ENCODE results near the gene GOLIM4.
"Not testable (repeated sequence)": the region's sequence is repeated elsewhere in the genome, so short reads cannot be mapped to it uniquely, and the experiment has no call there.

Gene GOLIM4

GRCh38 chr3:168095611-168096209, at the start of gene GOLIM4:
Gene GOLIM4, minus strand, starts transcription at chr3:168095924. Its CDS starts 639 bp downstream, at chr3:168095285.
- DNase-seq (ENCODE audit: low spot score) = peak; percentile 98

DNA sequence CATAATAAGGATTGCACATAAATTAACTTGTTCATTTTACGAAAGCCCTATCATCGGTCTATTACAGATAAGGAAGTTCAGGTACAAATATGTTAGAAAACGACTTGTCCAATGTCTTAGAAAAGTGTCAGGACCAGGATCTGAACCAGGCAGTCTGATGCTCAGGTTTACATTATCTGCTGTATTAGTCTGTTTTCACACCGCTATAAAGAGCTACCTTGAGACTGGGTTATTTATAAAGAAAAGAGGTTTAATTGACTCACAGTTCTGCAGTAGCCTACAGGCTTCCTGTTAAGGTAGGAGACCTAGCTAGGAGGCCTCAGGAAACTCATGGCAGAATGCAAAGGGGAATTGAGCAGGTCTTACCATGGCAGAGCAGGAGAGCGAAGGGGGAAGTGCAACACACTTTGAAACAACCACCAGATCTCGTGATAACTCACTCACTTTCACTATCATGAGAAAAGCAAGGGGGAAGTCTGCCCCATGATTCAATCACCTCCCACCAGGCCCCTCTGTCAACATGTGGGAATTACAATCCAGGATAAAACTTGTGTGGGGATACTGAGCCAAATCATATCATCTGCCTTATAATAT, 45.8 kb upstream of the GOLIM4 start:
- DNase-seq (ENCODE audit: low spot score) = no peak

DNA sequence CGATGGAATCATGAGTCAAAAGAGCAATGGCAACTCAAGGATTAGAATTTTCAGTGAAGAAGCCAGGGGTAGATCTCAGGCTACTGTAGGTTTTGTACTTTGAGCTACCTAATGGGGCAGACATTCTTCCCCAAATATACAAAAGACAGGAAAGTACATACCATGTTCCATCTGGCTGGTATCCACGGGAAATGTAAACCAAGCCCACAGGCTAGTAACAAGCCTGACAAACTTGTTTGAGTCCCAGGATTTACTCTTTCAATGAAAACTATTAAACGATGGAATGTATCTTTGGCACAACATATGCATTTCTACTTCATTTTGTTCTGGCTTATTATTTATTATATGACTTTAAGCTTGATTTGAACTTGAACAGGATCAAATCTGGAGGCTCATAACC, 44.2 kb upstream of the GOLIM4 start:
- DNase-seq (ENCODE audit: low spot score) = no peak

GRCh38 chr3:168138421-168138820, 42.7 kb upstream of the GOLIM4 start:
- no peak for DNase-seq (ENCODE audit: low spot score)

GRCh38 chr3:168134931-168135330, 39.2 kb upstream of the GOLIM4 start:
- DNase-seq (ENCODE audit: low spot score) = peak; percentile 47

GRCh38 chr3:168130250-168130649, 34.5 kb upstream of the GOLIM4 start:
- DNase-seq (ENCODE audit: low spot score) = not testable (repeated sequence)

- not testable (repeated sequence) for DNase-seq (ENCODE audit: low spot score)
Observed at GRCh38 chr3:168128463-168128862, 32.7 kb upstream of the GOLIM4 start.

DNA sequence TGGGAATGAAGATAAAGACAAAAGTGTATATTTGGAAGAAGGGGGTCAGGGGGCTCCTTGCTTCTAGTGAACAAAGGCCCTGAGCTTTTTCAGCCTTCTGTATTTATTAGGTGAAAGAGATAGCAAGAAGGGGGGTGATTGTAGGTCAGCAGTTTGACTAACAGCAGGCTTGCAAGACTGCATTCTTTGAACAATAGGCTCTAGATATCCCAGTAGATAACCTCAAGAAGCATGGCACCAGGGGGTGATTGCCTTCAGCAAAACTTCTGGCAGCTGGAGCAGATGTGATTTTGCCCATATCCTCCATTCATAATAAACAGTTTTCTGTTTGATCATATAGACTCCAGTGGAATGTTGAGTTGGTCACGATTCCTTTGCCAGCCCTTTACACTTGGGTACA, 31.7 kb upstream of the GOLIM4 start:
- DNase-seq (ENCODE audit: low spot score) = no peak

DNA sequence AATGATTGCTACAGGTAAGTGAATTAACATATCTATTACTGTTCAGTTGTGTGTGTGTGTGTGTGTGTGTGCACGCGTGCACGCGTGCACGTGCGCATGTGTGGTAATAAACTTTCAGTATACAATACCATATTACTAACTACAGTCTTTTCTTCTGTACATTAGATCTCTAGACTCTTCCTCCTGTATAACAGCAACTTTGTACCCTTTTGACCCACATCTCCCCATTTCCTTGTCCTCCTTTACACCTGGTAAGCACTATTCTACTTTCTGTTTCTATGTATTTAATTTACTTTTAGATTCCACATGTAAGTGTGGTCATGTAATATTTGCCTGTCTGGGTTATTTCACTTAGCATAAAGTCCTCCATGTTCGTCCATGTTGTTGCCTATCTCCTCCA, 29.1 kb upstream of the GOLIM4 start:
- DNase-seq (ENCODE audit: low spot score) = no peak

DNA sequence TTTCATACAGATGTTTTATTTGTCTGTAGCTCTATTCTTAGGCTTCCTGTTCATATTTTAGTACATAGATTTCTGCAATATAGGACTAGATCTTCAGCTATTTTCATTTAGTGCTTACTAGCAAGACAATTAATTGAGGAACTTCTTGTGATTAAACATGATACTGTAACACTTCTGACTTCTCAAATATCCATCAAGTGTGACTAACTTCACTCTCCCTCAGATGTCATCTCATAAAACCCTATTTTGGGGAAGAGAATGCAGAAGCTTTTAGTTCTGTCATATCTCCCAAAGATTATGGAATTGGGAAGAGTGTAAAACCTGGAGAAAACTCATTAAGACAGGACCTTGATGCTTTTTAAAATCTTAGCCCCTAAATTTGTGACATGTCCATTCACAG, 28.6 kb upstream of the GOLIM4 start:
- DNase-seq (ENCODE audit: low spot score) = no peak

GRCh38 chr3:168123201-168124176, 27.8 kb upstream of the GOLIM4 start:
- no peak for DNase-seq (ENCODE audit: low spot score)

- no peak for DNase-seq (ENCODE audit: low spot score)
Observed at GRCh38 chr3:168121184-168122017, 25.7 kb upstream of the GOLIM4 start.

GRCh38 chr3:168117853-168118313, 22.2 kb upstream of the GOLIM4 start:
- DNase-seq (ENCODE audit: low spot score) = peak; percentile 29

DNA sequence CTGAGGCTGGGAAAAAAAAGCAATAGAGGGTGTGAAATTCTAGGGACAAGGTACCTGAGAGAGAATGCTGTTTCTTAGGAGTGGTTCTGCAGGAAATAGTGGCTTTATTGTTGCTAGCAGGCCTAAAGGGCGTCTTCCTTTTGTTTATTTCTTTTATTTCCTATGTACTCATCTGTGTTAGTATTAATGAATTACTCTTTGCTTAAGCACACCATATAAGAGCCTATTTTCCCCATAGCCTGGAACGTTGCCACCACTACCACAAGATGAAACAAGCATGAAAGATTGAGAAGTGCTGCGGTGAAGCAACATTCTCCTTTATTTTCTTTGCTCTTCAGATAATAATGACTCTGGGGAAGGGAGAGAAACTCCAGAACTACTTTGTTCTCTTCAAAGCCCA, 21.3 kb upstream of the GOLIM4 start:
- DNase-seq (ENCODE audit: low spot score) = no peak

DNA sequence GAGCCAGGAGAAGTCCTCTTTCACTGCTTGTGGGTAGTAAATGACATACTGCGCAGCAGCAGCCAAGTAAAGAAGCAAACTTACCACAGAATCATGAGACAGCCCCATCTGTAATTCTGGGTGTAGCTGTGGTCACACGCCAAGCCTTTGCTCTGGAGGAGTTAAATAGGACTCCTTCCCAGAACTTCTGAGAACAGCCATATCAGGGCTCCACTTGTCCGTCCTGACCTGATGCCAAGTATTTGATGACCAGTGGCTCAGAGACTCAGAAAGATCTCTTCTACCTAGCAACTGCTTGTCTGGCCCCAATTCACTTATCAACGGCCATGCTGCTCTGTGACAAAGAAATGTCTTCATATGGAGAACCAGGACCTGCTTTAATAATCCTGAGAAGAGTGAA, 20.6 kb upstream of the GOLIM4 start:
- no peak for DNase-seq (ENCODE audit: low spot score)

GRCh38 chr3:168113848-168114247, 18.1 kb upstream of the GOLIM4 start:
- DNase-seq (ENCODE audit: low spot score) = no peak

- no peak for DNase-seq (ENCODE audit: low spot score)
Observed at GRCh38 chr3:168112894-168113293, 17.2 kb upstream of the GOLIM4 start.

GRCh38 chr3:168104361-168104760, 8.6 kb upstream of the GOLIM4 start:
- no peak for DNase-seq (ENCODE audit: low spot score)

DNA sequence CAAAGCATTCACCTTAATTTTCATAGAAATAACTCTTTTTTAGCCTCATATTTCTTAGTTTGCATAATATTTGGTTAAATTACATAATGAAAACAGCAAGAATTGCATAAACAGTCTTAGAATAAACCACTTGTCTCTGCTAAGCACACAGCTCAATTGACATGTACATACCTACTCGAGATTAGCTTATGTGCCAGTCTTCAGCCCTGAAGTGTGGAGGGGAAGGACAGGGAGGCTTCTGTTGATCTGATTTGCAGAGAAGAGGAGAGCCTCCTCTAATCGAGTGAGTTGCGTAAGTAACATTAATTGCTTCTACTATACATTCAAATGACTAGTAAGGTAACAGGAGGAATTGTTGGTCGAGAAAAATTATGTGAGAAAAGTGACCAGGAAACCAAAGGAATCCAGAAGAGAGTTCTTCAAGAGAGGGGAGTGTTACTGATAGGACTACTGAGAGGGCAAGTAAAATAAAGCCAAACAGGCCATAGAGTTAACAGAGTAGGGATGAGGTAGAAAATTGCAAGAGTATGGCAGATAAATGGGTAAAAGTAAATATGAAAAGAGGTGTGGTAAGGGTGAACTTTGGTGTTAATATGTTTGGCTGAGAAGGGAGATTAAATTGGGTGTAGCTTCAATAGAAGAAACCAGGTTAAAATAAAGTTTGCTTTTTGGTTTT, 7.1 kb upstream of the GOLIM4 start:
- DNase-seq (ENCODE audit: low spot score) = no peak

DNA sequence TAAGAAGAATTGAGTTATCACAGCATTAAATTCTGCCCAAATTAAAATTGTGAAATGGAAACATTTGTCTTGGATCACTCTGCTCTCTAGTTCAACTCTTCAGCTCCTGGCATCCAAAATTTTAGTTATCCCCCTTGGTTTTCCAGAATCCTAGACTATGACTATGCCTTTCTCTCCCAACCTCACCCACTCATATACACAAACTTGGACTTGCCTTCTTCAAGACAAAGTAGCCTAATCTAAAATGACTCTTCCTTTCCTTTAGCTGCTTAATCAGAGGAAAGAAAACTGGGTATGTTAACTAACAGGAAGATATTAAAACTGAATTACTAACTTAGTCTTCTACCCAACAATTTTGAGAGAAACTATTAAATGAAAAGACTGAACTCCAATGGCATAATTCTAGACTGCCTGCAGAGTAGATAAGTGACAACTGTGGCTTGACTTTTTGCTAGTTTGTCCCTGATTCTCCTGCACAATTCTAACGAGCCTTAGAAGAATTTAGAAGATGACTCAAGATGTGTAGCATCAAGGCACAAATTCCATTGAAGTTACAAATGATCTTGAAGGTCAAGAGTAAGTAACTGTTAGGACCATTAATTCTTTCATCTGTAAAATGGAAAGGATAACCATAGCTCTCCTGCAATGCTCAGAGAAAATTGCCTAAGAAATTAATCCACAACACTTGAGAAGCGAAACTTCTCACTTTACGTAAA, 5.2 kb upstream of the GOLIM4 start:
- DNase-seq (ENCODE audit: low spot score) = peak; percentile 56

DNA sequence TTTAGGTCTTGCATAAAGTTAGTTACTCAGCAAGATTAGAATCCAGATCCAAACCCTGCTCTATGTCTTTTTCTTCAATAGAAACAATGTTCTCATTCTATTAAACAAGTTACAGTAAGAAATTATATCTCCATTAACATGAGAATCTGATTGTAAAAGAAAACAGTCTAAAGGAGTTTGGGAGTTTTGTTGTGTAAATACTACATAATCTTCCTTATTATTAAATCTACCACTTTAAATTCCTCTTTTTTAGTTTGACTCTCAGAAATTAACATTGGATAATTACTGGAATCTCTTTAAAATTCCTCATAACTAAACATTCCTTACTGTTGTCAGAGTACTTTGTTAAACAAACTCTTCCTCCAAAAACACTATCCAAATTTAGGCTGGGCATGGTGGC, 1.7 kb upstream of the GOLIM4 start:
- DNase-seq (ENCODE audit: low spot score) = no peak
